Spleen (tissue), 11 donors: ENCODE data around the gene GNG4. TPM values are rescaled to one million over a fixed set of nuclear protein-coding genes. Genes with fewer than 3 reads are reported as not detected.
"Not testable (repeated sequence)": the region's sequence is repeated elsewhere in the genome, so short reads cannot be mapped to it uniquely, and the experiment has no call there.

ENCODE experiments used
- DNase-seq: peaks from one replicate; pipeline ENCODE4 v3.0.0-alpha.2; 2020
- H3K27ac ChIP-seq, 8 donors: fragments of 200-600 bp; sonication (generic) in 7 of 8; 1 replicate in 4 of 8; 2 replicates in 4 of 8; pipeline versions ENCODE4 v1.5.0 to v1.8.0; 2016 to 2021; ENCODE audit warnings: inconsistent platforms in 4 of 8, mild to moderate bottlenecking in 4 of 8, moderate library complexity in 1 of 8
- H3K27me3 ChIP-seq, 7 donors: fragments of 200-600 bp; sonication (generic) in 6 of 7; replicated peaks in 1 of 7; 1 replicate in 4 of 7; 2 replicates in 3 of 7; pipeline versions ENCODE4 v1.5.0 to v1.8.0; 2016 to 2021; ENCODE audit warnings: inconsistent platforms in 3 of 7, mild to moderate bottlenecking in 1 of 7
- H3K36me3 ChIP-seq, 6 donors: fragments of 200-600 bp; sonication (generic) in 5 of 6; 1 replicate in 4 of 6; 2 replicates in 2 of 6; pipeline versions ENCODE4 v1.5.0 to v1.8.0; 2016 to 2021; ENCODE audit warnings: inconsistent platforms in 2 of 6
- H3K4me1 ChIP-seq, 6 donors: fragments of 200-600 bp; sonication (generic) in 5 of 6; 1 replicate in 3 of 6; 2 replicates in 3 of 6; pipeline versions ENCODE4 v1.5.0 to v1.8.0; 2016 to 2021; ENCODE audit warnings: inconsistent platforms in 3 of 6
- H3K4me3 ChIP-seq, 8 donors: fragments of 200-600 bp; sonication (generic) in 7 of 8; 1 replicate in 4 of 8; 2 replicates in 4 of 8; pipeline versions ENCODE4 v1.5.0 to v1.8.0; 2016 to 2021; ENCODE audit warnings: inconsistent platforms in 4 of 8, mild to moderate bottlenecking in 4 of 8, moderate library complexity in 2 of 8
- H3K9me3 ChIP-seq, 8 donors: fragments of 200-600 bp; sonication (generic) in 7 of 8; 1 replicate in 4 of 8; 2 replicates in 4 of 8; pipeline versions ENCODE4 v1.5.0 to v1.8.0; 2016 to 2021; ENCODE audit warnings: inconsistent platforms in 4 of 8
- POLR2A ChIP-seq, 3 donors: fragments of 450-650 bp; IDR thresholded peaks; one replicate each; pipeline ENCODE4 v1.5.1; 2017; ENCODE audit warnings: antibody characterized with exemption in 3 of 3, mild to moderate bottlenecking in 1 of 3
- POLR2AphosphoS5 ChIP-seq, 3 donors: sonication (generic); formaldehyde crosslinking; IDR thresholded peaks; one replicate each; pipeline ENCODE4 v1.5.1; 2017; ENCODE audit warnings: antibody characterized with exemption in 3 of 3
- WGBS, 5 donors: extraction: QIAGEN DNeasy Blood & Tissue Kit in 3 of 5; methylation state at CpG; one replicate each; pipeline versions ENCODE4 v1.1.5 to v1.1.7; 2013 to 2018; 5-methylcytosine and 5-hydroxymethylcytosine counted together
- intact Hi-C: fragments of 100-400 bp; cut with DNase I; formaldehyde crosslinking; loops from one replicate; pipeline ENCODE4 v1.15.0; 2023; ENCODE audit warnings: low total_unique reads
- polyA plus RNA-seq, 3 donors: library from polyadenylated mRNA; stranded (reverse); fragments of 200-250 nt; gene quantifications; one replicate each; pipeline ENCODE4 v1.2.1, GENCODE V29; 2013
- total RNA-seq, 7 donors: library from RNA; depleted of rRNA in 3 of 7; stranded (reverse); fragments of >200 nt in 3 of 7; fragmentation: NEBNext Ultra II Directional in 4 of 7; extraction: Animal tissue kit (Norgen Biotek cat#: 25700) in 4 of 7; gene quantifications; one replicate each; pipeline versions ENCODE4 v1.1.0 to v1.2.1, GENCODE V29; 2016 to 2021
- TF ChIP-seq, protein P1 (sequence below), 11 experiments: fragments of 200-600 bp in 7 of 11; fragments of 450-650 bp in 4 of 11; sonication (generic) in 4 of 11; IDR thresholded peaks in 8 of 11; conservative IDR thresholded peaks in 3 of 11; 1 replicate in 7 of 11; 2 replicates in 4 of 11; pipeline versions ENCODE4 v1.4.0 to v1.8.0; 2016 to 2021; ENCODE audit warnings: antibody characterized with exemption in 11 of 11, inconsistent platforms in 4 of 11, mild to moderate bottlenecking in 1 of 11
- donor health status: healthy with polysubstance abuse.
- donor health status: DM: no; HTN: no; CAD: no; lungs with moderate emphysema.
- donor health status: DM: no; HTN: no; CAD: no.
- donor health status: Bipolar disorder and iron deficiency.
- donor health status: healthy.
- donor health status: DM: no; HTN: no; CAD: no.
- donor health status: DM: yes; HTN: yes; CAD: no.

GNG4 gene
- total and polyA plus RNA-seq, 10 donors = 0.13 to 0.65 (median 0.18) TPM; not detected in 6

DNA sequence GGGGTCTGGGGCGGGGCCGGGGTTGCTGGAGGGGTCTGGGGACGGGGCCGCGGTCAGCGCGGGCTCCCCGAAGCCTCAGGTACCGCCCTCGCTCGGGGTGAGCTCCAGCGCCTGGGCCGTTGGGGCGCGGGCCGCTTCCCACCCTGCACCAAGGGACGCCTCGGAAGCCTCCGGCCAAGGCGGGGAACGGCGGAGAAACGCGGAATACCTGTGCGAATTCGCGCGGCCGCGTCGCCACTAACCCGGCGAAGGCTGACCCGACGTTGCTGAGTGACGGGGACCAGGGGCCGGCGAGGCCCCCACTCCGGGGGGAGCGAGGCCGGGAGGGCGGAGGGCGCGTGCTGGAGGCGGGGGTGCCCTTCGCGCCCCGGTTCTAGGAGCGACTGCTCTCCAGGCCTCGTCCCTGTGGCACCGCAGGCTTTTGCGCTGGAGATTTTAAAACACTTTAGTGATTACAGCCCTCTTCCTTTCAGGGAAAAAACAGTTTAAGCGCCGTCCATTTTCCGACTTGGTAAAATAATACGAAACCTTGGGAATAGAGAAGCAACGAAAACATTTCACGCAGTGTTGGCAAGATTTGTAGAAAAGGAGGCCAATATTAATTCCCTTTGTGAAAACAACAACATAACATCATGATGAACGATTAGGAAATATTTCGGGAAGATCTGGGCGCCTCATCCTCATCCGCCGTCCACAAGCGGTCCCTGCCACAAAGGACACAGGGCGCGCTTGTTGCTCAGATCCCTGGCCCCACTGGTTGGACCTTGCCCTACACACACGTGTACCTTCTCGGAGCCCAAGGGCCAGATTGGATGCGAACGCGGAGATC, 971 bp upstream of the GNG4 start:
- Histone ChIP-seq H3K9me3 (peaks cover 0 to 5% (median 0%) of the 10 kb centered on the region in 8 donors), H3K4me3 (peak overlapping the region; percentile 20 to 77 (median 52)), H3K27ac (no peak overlapping the region), H3K4me1 (peaks cover 12 to 34% (median 25%) of the 10 kb centered on the region in 6 donors), H3K36me3 (no peaks in the 10 kb centered on the region), H3K27me3 (peaks cover 7 to 98% (median 73%) of the 10 kb centered on the region in 7 donors)
- WGBS, 5 donors = 3 to 11% (median 5%) methylated on average over 41 to 71 of the region's 71 CpGs
- peak; percentile 75 for DNase-seq
- intact Hi-C loops = no loop called here
- TF ChIP-seq, protein P1, sequence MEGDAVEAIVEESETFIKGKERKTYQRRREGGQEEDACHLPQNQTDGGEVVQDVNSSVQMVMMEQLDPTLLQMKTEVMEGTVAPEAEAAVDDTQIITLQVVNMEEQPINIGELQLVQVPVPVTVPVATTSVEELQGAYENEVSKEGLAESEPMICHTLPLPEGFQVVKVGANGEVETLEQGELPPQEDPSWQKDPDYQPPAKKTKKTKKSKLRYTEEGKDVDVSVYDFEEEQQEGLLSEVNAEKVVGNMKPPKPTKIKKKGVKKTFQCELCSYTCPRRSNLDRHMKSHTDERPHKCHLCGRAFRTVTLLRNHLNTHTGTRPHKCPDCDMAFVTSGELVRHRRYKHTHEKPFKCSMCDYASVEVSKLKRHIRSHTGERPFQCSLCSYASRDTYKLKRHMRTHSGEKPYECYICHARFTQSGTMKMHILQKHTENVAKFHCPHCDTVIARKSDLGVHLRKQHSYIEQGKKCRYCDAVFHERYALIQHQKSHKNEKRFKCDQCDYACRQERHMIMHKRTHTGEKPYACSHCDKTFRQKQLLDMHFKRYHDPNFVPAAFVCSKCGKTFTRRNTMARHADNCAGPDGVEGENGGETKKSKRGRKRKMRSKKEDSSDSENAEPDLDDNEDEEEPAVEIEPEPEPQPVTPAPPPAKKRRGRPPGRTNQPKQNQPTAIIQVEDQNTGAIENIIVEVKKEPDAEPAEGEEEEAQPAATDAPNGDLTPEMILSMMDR (IDR thresholded peaks at IDR 0.05 in 8 of 11, conservative IDR thresholded peaks at IDR 0.05 in 3 of 11) = no peak
- no peak for TF ChIP-seq POLR2AphosphoS5 (IDR thresholded peaks at IDR 0.05)
- no peak for TF ChIP-seq POLR2A (IDR thresholded peaks at IDR 0.05)

DNA sequence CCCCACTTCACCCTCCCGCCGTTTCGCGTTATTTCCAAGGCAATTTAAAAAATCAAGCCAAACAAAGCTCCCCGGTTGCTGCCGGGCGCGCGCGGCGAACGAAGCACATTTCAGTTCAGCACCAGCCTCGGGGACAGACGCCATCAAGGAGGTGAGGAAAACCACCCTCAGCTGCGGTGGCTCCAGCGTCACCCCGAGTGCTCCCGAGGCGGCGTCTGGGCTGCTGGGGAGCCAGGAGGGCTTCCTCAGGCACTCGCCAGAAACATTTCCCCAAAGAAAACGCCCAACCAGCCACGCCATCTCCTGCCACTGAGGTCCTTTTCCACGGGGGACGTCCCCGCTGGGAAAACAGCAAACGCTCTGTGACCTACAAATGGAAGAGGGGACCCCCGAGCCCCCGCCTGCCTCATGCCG, 623 bp downstream of the GNG4 start:
- no peak overlapping the region for H3K27ac ChIP-seq
- 0 to 2% (median 1%) methylated on average over 15 to 30 of the region's 30 CpGs for WGBS, 5 donors
- peaks cover 0 to 2% (median 0%) of the 10 kb centered on the region in 8 donors for H3K9me3 ChIP-seq
- peaks cover 12 to 34% (median 25%) of the 10 kb centered on the region in 6 donors for H3K4me1 ChIP-seq
- no peaks in the 10 kb centered on the region for H3K36me3 ChIP-seq
- H3K4me3 ChIP-seq = peak overlapping the region; percentile 27 to 77 (median 52)
- DNase-seq = peak; percentile 82
- no peak for TF ChIP-seq POLR2A (IDR thresholded peaks at IDR 0.05)
- peak in 1 of 3 donors; percentile 36 for TF ChIP-seq POLR2AphosphoS5 (IDR thresholded peaks at IDR 0.05)
- TF ChIP-seq, protein P1 (IDR thresholded peaks at IDR 0.05 in 8 of 11, conservative IDR thresholded peaks at IDR 0.05 in 3 of 11) = no peak
- intact Hi-C loops = no loop called here
- peaks cover 7 to 100% (median 68%) of the 10 kb centered on the region in 7 donors for H3K27me3 ChIP-seq

DNA sequence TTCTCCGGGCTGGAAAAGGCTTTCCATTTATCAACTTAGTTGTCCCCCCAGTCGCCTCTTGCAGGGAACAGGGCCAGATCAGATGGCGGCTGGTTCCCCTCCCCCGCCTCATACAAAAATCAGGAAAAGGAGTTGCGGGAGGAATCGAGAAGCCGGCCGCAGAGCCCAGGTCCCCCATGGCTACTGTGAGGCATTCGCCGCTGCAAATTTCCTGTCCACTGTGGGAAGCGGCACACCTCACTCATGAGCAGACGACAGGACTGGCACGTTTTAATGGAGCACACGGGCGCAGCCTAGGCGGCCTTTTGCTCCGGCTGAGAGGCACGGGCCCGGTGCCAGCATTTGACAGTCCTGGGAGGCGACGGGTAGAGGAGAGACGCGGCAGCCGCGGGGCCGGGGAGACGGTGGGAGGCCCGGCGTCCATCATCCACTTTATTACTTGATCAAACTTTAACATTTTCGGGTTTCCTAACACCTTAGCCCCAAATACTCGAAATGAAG, 1.1 kb downstream of the GNG4 start:
- DNase-seq = peak; percentile 65
- 7 to 14% (median 10%) methylated on average over 20 to 31 of the region's 31 CpGs for WGBS, 5 donors
- TF ChIP-seq POLR2AphosphoS5 (IDR thresholded peaks at IDR 0.05) (no peak), POLR2A (IDR thresholded peaks at IDR 0.05) (no peak)
- TF ChIP-seq, protein P1 (IDR thresholded peaks at IDR 0.05 in 8 of 11, conservative IDR thresholded peaks at IDR 0.05 in 3 of 11) = no peak
- Histone ChIP-seq H3K4me3 (peak overlapping the region in 4 of 8 donors; percentile 50 to 77 (median 52)), H3K27me3 (peaks cover 7 to 100% (median 66%) of the 10 kb centered on the region in 7 donors), H3K4me1 (peaks cover 12 to 34% (median 25%) of the 10 kb centered on the region in 6 donors), H3K27ac (no peak overlapping the region), H3K9me3 (no peaks in the 10 kb centered on the region), H3K36me3 (no peaks in the 10 kb centered on the region)
- intact Hi-C loops = no loop called here

DNA sequence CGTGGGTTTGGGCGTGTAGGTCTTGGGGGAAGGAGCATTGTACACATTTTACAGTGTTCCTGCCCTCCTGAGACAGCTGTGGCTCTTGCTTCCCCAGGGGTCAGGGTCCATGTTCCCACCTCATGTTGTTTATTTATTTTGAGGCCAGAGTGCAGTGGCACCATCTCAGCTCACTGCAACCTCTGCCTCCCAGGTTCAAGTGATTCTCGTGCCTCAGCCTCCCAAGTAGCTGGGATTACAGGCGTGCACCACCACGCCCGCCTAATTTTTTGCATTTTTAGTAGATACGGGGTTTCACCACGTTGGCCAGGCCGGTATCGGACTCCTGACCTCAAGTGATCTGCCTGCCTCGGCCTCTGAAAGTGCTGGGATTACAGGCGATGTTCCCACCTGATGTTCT, 2.0 kb downstream of the GNG4 start:
- H3K27me3 ChIP-seq = peaks cover 7 to 97% (median 57%) of the 10 kb centered on the region in 7 donors
- H3K4me3 ChIP-seq, H3K9me3 ChIP-seq, H3K36me3 ChIP-seq, intact Hi-C loops, H3K27ac ChIP-seq: not testable (repeated sequence)
- 87 to 92% (median 88%) methylated on average over 12 of the region's 12 CpGs for WGBS, 5 donors
- peaks cover 12 to 43% (median 28%) of the 10 kb centered on the region in 6 donors for H3K4me1 ChIP-seq
- peak; percentile 24 for DNase-seq
